WTC11 (cell line): ENCODE data around the gene GPER1. TPM values are rescaled to one million over a fixed set of nuclear protein-coding genes. Genes with fewer than 3 reads are reported as not detected.
"Not testable (repeated sequence)": the region's sequence is repeated elsewhere in the genome, so short reads cannot be mapped to it uniquely, and the experiment has no call there.

Experiments used
- ATAC-seq: fragments of 200-7000 bp; cut with Tn5 transposase; 2 replicates; pipeline ENCODE4 v1.10.0; 2021; ENCODE audit warnings: mild to moderate bottlenecking, moderate library complexity
- CTCF ChIA-PET: fragments of 300-600 bp; sonication (Branson Sonifier 250); formaldehyde crosslinking; loops from one replicate; lab custom pipeline; 2021; ENCODE audit warnings: antibody characterized with exemption; lab: Charles Lee
- POLR2A ChIA-PET: fragments of 350-600 bp; sonication (Branson Sonifier 250); formaldehyde crosslinking; loops from one replicate; lab custom pipeline; 2021; ENCODE audit warnings: antibody characterized with exemption; lab: Charles Lee
- DNase-seq: peaks from one replicate; pipeline ENCODE4 v3.0.0; 2021; ENCODE audit warnings: low spot score
- H3K27ac Mint-ChIP-seq: 2 replicates; pipeline ENCODE4 v1.8.0; 2021; ENCODE audit warnings: mixed read lengths
- H3K27me3 Mint-ChIP-seq: 2 replicates; pipeline ENCODE4 v1.8.0; 2021; ENCODE audit warnings: low read depth, mild to moderate bottlenecking, moderate library complexity, mixed read lengths
- H3K36me3 Mint-ChIP-seq: 2 replicates; pipeline ENCODE4 v1.8.0; 2021; ENCODE audit warnings: mixed read lengths
- H3K4me1 Mint-ChIP-seq: 2 replicates; pipeline ENCODE4 v1.8.0; 2022; ENCODE audit warnings: mixed read lengths
- H3K4me3 Mint-ChIP-seq: 2 replicates; pipeline ENCODE4 v1.8.0; 2021; ENCODE audit warnings: mild to moderate bottlenecking, moderate library complexity, mixed read lengths
- H3K9me3 Mint-ChIP-seq: 2 replicates; pipeline ENCODE4 v1.8.0; 2021; ENCODE audit warnings: mixed read lengths
- GRHL2 ChIP-seq: fragments of 250-450 bp; sonication (Bioruptor Pico); IDR thresholded peaks from 2 replicates; pipeline ENCODE4 v1.8.0; 2022; ENCODE audit warnings: mild to moderate bottlenecking, moderate library complexity; ENCODE audit not compliant: insufficient replicate concordance, severe bottlenecking
- IRF2 ChIP-seq: sonication (generic); formaldehyde crosslinking; IDR thresholded peaks from 2 replicates; pipeline ENCODE4 v1.8.0; 2022; ENCODE audit warnings: low read depth, missing genetic modification reagents, borderline replicate concordance
- SOX15 ChIP-seq: fragments of 250-450 bp; sonication (Bioruptor Pico); IDR thresholded peaks from 2 replicates; pipeline ENCODE4 v1.9.0; 2021; ENCODE audit warnings: mild to moderate bottlenecking
- ZBTB21 ChIP-seq: sonication (generic); formaldehyde crosslinking; IDR thresholded peaks from 2 replicates; pipeline ENCODE4 v1.8.1; 2023; ENCODE audit warnings: mild to moderate bottlenecking, missing genetic modification reagents, borderline replicate concordance
- ZNF317 ChIP-seq: sonication (generic); formaldehyde crosslinking; IDR thresholded peaks from 2 replicates; pipeline ENCODE4 v1.8.1; 2023; ENCODE audit warnings: low read depth, mild to moderate bottlenecking, moderate library complexity, missing genetic modification reagents, borderline replicate concordance
- ZNF416 ChIP-seq: fragments of 250-450 bp; sonication (Bioruptor Pico); IDR thresholded peaks from 2 replicates; pipeline ENCODE4 v1.9.0; 2021; ENCODE audit warnings: mild to moderate bottlenecking, inconsistent platforms
- total RNA-seq: library from RNA; stranded (reverse); gene quantifications from 3 replicates; pipeline ENCODE4 v1.2.3, GENCODE V29; 2021
- TF ChIP-seq, protein P1 (sequence below): fragments of 250-450 bp; sonication (Bioruptor Pico); IDR thresholded peaks from 2 replicates; pipeline ENCODE4 v1.9.0; 2021; ENCODE audit warnings: mild to moderate bottlenecking
- TF ChIP-seq, protein P2 (sequence below): fragments of 250-450 bp; sonication (Bioruptor Pico); IDR thresholded peaks from 2 replicates; pipeline ENCODE4 v1.9.0; 2021; ENCODE audit warnings: mild to moderate bottlenecking, borderline replicate concordance
- TF ChIP-seq, protein P3 (sequence below): fragments of 200-600 bp; IDR thresholded peaks from 2 replicates; pipeline ENCODE4 v1.8.0; 2022; ENCODE audit warnings: antibody characterized with exemption

The GPER1 gene
- total RNA-seq, 1 experiment from 2014 or later: 0.28 TPM

DNA sequence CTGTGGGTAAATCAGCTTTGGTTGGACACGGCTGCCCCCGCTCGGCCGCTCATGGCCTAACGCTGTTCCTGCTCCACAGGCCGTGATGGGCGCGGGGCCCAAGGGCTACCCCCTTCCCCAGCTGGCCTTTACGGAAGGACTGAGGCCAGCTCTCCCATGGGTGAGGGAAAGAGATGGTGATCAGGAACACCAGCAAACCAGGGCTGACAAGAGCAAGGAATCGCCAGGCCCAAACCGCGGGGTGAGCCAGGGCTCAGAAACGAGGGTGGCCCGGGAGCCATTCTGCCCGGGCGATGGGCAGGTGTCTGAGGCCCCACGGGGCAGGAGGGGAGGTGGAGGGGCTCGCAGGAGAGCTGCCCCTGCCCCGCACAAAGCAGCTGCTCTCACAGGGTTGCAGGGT lies 26.6 kb downstream of the GPER1 start (continued):
- TF ChIP-seq ZNF416: no peak
- TF ChIP-seq IRF2: no peak
- TF ChIP-seq, protein P1, sequence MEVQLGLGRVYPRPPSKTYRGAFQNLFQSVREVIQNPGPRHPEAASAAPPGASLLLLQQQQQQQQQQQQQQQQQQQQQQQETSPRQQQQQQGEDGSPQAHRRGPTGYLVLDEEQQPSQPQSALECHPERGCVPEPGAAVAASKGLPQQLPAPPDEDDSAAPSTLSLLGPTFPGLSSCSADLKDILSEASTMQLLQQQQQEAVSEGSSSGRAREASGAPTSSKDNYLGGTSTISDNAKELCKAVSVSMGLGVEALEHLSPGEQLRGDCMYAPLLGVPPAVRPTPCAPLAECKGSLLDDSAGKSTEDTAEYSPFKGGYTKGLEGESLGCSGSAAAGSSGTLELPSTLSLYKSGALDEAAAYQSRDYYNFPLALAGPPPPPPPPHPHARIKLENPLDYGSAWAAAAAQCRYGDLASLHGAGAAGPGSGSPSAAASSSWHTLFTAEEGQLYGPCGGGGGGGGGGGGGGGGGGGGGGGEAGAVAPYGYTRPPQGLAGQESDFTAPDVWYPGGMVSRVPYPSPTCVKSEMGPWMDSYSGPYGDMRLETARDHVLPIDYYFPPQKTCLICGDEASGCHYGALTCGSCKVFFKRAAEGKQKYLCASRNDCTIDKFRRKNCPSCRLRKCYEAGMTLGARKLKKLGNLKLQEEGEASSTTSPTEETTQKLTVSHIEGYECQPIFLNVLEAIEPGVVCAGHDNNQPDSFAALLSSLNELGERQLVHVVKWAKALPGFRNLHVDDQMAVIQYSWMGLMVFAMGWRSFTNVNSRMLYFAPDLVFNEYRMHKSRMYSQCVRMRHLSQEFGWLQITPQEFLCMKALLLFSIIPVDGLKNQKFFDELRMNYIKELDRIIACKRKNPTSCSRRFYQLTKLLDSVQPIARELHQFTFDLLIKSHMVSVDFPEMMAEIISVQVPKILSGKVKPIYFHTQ (CRISPR knock-in tag): no peak
- no peak for TF ChIP-seq ZNF317 (CRISPR knock-in tag)
- TF ChIP-seq, protein P2, sequence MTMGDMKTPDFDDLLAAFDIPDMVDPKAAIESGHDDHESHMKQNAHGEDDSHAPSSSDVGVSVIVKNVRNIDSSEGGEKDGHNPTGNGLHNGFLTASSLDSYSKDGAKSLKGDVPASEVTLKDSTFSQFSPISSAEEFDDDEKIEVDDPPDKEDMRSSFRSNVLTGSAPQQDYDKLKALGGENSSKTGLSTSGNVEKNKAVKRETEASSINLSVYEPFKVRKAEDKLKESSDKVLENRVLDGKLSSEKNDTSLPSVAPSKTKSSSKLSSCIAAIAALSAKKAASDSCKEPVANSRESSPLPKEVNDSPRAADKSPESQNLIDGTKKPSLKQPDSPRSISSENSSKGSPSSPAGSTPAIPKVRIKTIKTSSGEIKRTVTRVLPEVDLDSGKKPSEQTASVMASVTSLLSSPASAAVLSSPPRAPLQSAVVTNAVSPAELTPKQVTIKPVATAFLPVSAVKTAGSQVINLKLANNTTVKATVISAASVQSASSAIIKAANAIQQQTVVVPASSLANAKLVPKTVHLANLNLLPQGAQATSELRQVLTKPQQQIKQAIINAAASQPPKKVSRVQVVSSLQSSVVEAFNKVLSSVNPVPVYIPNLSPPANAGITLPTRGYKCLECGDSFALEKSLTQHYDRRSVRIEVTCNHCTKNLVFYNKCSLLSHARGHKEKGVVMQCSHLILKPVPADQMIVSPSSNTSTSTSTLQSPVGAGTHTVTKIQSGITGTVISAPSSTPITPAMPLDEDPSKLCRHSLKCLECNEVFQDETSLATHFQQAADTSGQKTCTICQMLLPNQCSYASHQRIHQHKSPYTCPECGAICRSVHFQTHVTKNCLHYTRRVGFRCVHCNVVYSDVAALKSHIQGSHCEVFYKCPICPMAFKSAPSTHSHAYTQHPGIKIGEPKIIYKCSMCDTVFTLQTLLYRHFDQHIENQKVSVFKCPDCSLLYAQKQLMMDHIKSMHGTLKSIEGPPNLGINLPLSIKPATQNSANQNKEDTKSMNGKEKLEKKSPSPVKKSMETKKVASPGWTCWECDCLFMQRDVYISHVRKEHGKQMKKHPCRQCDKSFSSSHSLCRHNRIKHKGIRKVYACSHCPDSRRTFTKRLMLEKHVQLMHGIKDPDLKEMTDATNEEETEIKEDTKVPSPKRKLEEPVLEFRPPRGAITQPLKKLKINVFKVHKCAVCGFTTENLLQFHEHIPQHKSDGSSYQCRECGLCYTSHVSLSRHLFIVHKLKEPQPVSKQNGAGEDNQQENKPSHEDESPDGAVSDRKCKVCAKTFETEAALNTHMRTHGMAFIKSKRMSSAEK (CRISPR knock-in tag): no peak
- TF ChIP-seq SOX15 (CRISPR knock-in tag): no peak
- TF ChIP-seq ZBTB21: no peak
- no peak for TF ChIP-seq GRHL2 (CRISPR knock-in tag)
- TF ChIP-seq, protein P3, sequence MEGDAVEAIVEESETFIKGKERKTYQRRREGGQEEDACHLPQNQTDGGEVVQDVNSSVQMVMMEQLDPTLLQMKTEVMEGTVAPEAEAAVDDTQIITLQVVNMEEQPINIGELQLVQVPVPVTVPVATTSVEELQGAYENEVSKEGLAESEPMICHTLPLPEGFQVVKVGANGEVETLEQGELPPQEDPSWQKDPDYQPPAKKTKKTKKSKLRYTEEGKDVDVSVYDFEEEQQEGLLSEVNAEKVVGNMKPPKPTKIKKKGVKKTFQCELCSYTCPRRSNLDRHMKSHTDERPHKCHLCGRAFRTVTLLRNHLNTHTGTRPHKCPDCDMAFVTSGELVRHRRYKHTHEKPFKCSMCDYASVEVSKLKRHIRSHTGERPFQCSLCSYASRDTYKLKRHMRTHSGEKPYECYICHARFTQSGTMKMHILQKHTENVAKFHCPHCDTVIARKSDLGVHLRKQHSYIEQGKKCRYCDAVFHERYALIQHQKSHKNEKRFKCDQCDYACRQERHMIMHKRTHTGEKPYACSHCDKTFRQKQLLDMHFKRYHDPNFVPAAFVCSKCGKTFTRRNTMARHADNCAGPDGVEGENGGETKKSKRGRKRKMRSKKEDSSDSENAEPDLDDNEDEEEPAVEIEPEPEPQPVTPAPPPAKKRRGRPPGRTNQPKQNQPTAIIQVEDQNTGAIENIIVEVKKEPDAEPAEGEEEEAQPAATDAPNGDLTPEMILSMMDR: no peak
- TF ChIP-seq, all 79 proteins: peak for 0

DNA sequence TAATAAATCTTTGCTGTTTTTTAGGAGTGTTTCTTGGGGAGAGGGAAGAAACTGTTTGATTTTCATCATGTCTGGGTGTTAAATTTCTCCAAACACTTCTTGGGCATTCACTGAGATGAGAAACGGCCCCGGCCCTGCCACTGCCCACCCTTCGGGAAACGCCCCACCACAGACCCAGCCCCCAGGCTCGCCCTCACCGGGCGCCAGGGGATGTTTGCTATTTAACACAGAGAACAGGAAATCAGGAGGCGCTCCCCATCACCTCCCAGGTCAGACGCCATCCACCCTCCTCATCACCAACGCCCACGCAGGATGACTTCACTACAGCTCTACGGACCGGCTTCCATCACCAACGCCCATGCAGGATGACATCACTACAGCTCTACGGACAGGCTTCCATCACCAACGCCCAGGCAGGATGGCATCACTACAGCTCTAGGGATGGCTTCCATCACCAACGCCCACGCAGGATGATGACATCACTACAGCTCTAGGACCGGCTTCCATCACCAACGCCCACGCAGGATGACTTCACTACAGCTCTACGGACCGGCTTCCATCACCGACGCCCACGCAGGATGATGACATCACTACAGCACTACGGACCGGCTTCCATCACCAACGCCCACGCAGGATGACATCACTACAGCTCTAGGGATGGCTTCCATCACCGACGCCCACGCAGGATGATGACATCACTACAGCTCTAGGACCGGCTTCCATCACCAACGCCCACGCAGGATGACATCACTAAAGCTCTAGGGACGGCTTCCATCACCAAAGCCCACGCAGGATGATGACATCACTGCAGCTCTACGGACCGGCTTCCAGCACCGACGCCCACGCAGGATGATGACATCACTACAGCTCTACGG lies 27.5 kb downstream of the GPER1 start:
- not testable (repeated sequence) for ATAC-seq, DNase-seq, H3K4me3 Mint-ChIP-seq, H3K4me1 Mint-ChIP-seq, H3K27me3 Mint-ChIP-seq, H3K27ac Mint-ChIP-seq, H3K9me3 Mint-ChIP-seq
- CTCF ChIA-PET: interaction anchor here (1.5 to 2.8 kb wide), 2 partner anchors 8 to 68 kb away, joined by 5 to 13 read pairs; no protein-coding TSS in a partner anchor
- H3K36me3 Mint-ChIP-seq: peaks cover 17% of the 10 kb centered on the region
- POLR2A ChIA-PET: interaction anchor here (0.7 kb wide), 1 partner anchor 834 kb away, joined by 3 read pairs; no protein-coding TSS in a partner anchor

DNA sequence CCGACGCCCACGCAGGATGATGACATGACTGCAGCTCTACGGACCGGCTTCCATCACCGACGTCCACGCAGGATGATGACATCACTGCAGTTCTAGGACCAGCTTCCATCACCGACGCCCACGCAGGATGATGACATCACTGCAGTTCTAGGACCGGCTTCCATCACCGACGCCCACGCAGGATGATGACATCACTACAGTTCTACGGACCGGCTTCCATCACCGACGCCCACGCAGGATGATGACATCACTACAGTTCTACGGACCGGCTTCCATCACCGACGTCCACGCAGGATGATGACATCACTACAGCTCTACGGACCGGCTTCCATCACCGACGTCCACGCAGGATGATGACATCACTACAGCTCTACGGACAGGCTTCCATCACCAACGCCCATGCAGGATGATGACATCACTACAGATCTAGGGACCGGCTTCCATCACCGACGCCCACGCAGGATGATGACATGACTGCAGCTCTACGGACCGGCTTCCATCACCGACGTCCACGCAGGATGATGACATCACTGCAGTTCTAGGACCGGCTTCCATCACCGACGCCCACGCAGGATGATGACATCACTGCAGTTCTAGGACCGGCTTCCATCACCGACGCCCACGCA lies 28.6 kb downstream of the GPER1 start:
- H3K36me3 Mint-ChIP-seq: peaks cover 17% of the 10 kb centered on the region
- DNase-seq, H3K4me1 Mint-ChIP-seq, ATAC-seq, H3K9me3 Mint-ChIP-seq, POLR2A ChIA-PET, CTCF ChIA-PET, H3K4me3 Mint-ChIP-seq, H3K27ac Mint-ChIP-seq, H3K27me3 Mint-ChIP-seq: not testable (repeated sequence)
